ENCODE results near the gene ASB15.

ASB15 gene

DNA sequence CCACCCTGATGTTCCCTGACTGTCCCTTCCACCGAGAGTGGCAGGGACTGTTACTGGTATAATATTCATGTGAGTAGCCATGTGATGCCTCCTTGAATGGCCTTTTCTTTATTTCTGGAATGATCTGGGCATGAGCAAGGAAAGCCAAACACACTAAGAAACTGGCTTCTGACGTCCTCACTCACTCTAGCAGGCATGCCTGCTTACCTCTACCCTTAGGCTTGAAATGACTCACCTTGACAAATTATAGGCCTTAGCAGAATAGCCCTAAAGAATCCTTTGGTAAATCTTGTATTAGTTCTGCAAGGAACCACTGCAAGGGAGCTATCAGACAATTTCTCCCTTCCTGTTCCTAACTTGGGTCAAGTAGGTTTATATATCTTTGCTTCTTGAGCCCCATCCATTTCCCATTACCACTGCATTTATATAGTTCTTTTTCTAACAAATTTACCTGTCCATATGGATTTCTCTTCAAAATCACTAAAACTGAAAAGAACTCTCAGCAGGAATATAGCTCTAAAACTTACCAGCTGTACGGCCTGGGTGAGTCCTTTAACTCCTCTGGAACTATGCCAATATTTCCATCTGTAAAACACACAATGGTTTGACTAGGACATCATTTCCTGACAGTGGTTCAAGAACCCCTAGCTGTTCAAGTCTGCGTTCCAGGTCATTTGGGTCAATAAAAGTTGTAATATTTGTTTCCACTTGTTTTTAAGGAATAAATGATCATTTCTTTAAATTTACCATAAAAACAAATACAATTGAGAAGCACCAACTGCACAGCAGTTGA lies 31.0 kb upstream of the ASB15 start:
- H3K4me1 ChIP-seq (ENCODE audit: control insufficient read depth in 1 of 2, insufficient read depth in 2 of 2, low read length in 2 of 2) = no peaks in the 10 kb centered on the region
- H3K9ac ChIP-seq (ENCODE audit: low read depth in 1 of 2, low read length in 2 of 2) = no peak overlapping the region
- H3K4me3 ChIP-seq (ENCODE audit: low read depth in 1 of 2, low read length in 2 of 2) = no peak overlapping the region
- no peak overlapping the region for H3K27ac ChIP-seq (ENCODE audit: low read depth, low read length)
- no peaks in the 10 kb centered on the region for H3K36me3 ChIP-seq (ENCODE audit: control insufficient read depth in 1 of 2, insufficient read depth in 2 of 2, low read length in 2 of 2)
- H3K9me3 ChIP-seq (ENCODE audit: control insufficient read depth in 1 of 2, low read length in 2 of 2) = no peaks in the 10 kb centered on the region
- no peaks in the 10 kb centered on the region for H3K27me3 ChIP-seq (ENCODE audit: control insufficient read depth in 1 of 2, insufficient read depth in 2 of 2, low read length in 2 of 2)

DNA sequence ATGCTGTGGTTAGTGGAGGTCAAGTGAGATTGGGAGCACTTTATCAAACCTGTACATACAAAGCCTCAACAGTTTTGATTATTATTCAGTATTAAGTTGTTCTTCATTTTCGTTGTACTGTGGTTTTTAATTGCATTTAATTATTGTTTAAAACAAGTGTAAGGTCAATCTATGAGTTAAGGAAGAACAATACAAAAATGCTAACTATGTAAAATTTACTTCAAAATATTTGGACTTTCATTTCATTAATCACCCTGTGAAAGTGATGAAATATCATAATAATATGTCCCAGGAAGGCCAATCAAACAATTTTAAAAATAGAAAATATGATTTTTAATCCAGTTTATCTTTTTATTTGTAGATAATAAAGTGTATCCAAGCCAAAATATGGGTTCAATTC lies 30.4 kb upstream of the ASB15 start:
- Histone ChIP-seq H3K9ac (ENCODE audit: low read depth in 1 of 2, low read length in 2 of 2) (no peak overlapping the region), H3K27me3 (ENCODE audit: control insufficient read depth in 1 of 2, insufficient read depth in 2 of 2, low read length in 2 of 2) (no peaks in the 10 kb centered on the region), H3K4me1 (ENCODE audit: control insufficient read depth in 1 of 2, insufficient read depth in 2 of 2, low read length in 2 of 2) (no peaks in the 10 kb centered on the region)

DNA sequence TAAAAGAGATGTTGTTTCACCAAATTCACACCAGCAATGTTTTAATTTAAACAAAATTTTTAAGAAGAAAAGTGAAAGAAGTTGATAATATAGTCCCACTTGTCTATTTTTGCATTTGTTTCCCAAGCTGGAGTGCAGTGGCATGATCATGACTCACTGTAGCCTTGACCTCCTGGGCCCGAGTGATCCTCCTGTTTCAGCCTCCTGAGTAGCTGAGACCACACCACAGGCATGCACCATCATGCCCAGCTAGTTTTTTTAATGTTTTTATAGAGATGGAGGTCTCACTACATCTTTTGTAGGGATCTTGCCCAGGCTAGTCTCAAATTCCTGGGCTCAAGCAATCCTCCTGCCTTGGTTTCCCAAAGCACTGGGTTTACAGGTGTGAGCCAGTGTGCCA lies 29.9 kb upstream of the ASB15 start:
- H3K4me1 ChIP-seq (ENCODE audit: control insufficient read depth in 1 of 2, insufficient read depth in 2 of 2, low read length in 2 of 2) = no peaks in the 10 kb centered on the region
- no peak overlapping the region for H3K27ac ChIP-seq (ENCODE audit: low read depth, low read length)
- no peaks in the 10 kb centered on the region for H3K36me3 ChIP-seq (ENCODE audit: control insufficient read depth in 1 of 2, insufficient read depth in 2 of 2, low read length in 2 of 2)
- H3K9ac ChIP-seq (ENCODE audit: low read depth in 1 of 2, low read length in 2 of 2) = no peak overlapping the region
- H3K27me3 ChIP-seq (ENCODE audit: control insufficient read depth in 1 of 2, insufficient read depth in 2 of 2, low read length in 2 of 2) = no peaks in the 10 kb centered on the region
- H3K9me3 ChIP-seq (ENCODE audit: control insufficient read depth in 1 of 2, low read length in 2 of 2) = no peaks in the 10 kb centered on the region
- H3K4me3 ChIP-seq (ENCODE audit: low read depth in 1 of 2, low read length in 2 of 2) = no peak overlapping the region

More for the DNA sequence above, 30.4 kb upstream of the ASB15 start:
- no peak overlapping the region for H3K4me3 ChIP-seq (ENCODE audit: low read depth in 1 of 2, low read length in 2 of 2)
- H3K27ac ChIP-seq (ENCODE audit: low read depth, low read length) = no peak overlapping the region
- no peaks in the 10 kb centered on the region for H3K9me3 ChIP-seq (ENCODE audit: control insufficient read depth in 1 of 2, low read length in 2 of 2)
- no peaks in the 10 kb centered on the region for H3K36me3 ChIP-seq (ENCODE audit: control insufficient read depth in 1 of 2, insufficient read depth in 2 of 2, low read length in 2 of 2)

DNA sequence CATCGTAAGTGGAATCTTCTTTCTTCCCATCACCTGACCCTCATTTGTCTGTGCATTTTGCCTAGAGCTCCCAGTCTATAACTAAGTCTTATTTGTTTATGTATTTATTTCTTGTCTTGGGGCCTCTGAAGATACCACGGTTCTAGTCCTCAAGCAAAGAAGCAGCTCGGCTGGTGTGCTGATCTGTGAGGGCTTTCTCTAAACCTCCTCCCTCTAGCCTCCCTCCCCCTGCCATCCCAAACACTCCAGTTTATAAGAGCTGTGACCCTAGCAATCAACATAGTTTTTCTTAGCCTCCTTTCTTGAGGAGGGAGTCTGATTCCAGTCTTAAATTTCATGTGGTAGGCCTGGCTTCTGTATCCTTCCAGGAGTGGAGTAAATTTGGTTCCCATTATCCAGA lies 28.3 kb upstream of the ASB15 start:
- Histone ChIP-seq H3K9ac (ENCODE audit: low read depth in 1 of 2, low read length in 2 of 2) (no peak overlapping the region), H3K9me3 (ENCODE audit: control insufficient read depth in 1 of 2, low read length in 2 of 2) (no peaks in the 10 kb centered on the region), H3K4me1 (ENCODE audit: control insufficient read depth in 1 of 2, insufficient read depth in 2 of 2, low read length in 2 of 2) (no peaks in the 10 kb centered on the region), H3K27me3 (ENCODE audit: control insufficient read depth in 1 of 2, insufficient read depth in 2 of 2, low read length in 2 of 2) (no peaks in the 10 kb centered on the region), H3K36me3 (ENCODE audit: control insufficient read depth in 1 of 2, insufficient read depth in 2 of 2, low read length in 2 of 2) (no peaks in the 10 kb centered on the region), H3K27ac (ENCODE audit: low read depth, low read length) (no peak overlapping the region), H3K4me3 (ENCODE audit: low read depth in 1 of 2, low read length in 2 of 2) (no peak overlapping the region)

DNA sequence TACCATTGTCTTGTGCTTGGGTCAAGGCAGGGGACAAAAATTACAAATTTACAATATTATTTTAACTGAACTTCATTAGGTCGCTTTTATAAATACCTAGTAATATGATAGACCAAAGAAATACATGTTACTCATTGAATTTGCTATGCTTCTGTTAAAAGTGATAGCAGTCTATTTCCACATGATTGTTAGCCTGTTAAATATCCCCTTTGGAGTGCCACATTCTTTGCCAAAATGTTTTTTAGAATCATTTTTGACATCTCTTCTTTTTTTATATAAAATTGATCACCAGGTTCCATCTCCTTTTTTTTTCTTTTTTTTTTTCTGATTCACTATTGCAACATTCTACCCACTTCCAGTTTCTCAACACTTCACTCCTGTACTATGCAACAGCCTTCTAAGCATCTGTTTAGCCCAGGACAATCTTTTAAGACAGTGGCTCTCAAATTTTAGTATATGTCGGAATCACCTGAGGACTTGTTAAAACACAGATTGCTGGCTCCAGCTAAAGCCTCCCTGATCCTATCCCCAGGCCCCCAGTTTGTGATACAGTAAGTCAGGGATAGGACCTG lies 27.6 kb upstream of the ASB15 start:
- Histone ChIP-seq H3K36me3 (ENCODE audit: control insufficient read depth in 1 of 2, insufficient read depth in 2 of 2, low read length in 2 of 2) (no peaks in the 10 kb centered on the region), H3K27ac (ENCODE audit: low read depth, low read length) (no peak overlapping the region), H3K4me3 (ENCODE audit: low read depth in 1 of 2, low read length in 2 of 2) (no peak overlapping the region)

DNA sequence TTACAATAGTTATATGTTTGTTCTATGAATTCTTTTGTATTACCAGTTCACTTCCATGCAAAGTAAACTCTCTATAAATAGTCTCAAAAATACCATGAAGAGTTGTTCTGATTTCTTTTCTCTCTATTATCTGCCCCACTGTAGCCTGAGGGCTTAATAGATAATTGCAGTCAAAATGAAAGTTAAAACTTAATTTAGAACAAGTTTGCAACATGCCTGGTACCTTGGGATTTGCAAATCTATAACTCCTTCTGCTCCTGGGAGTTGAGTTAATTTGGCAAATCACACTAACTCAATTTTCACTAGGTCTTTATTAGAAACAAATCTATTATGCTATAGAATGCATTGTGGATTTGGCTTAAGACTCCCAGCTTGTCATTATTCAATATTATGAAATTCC lies 22.2 kb upstream of the ASB15 start:
- H3K36me3 ChIP-seq (ENCODE audit: control insufficient read depth in 1 of 2, insufficient read depth in 2 of 2, low read length in 2 of 2) = no peaks in the 10 kb centered on the region
- no peak overlapping the region for H3K9ac ChIP-seq (ENCODE audit: low read depth in 1 of 2, low read length in 2 of 2)
- no peaks in the 10 kb centered on the region for H3K4me1 ChIP-seq (ENCODE audit: control insufficient read depth in 1 of 2, insufficient read depth in 2 of 2, low read length in 2 of 2)
- H3K9me3 ChIP-seq (ENCODE audit: control insufficient read depth in 1 of 2, low read length in 2 of 2) = no peaks in the 10 kb centered on the region
- peaks cover 0 to 8% of the 10 kb centered on the region in 2 donors for H3K27me3 ChIP-seq (ENCODE audit: control insufficient read depth in 1 of 2, insufficient read depth in 2 of 2, low read length in 2 of 2)
- no peak overlapping the region for H3K4me3 ChIP-seq (ENCODE audit: low read depth in 1 of 2, low read length in 2 of 2)
- H3K27ac ChIP-seq (ENCODE audit: low read depth, low read length) = no peak overlapping the region

More for the DNA sequence above, 27.6 kb upstream of the ASB15 start:
- H3K4me1 ChIP-seq (ENCODE audit: control insufficient read depth in 1 of 2, insufficient read depth in 2 of 2, low read length in 2 of 2) = no peaks in the 10 kb centered on the region
- H3K9ac ChIP-seq (ENCODE audit: low read depth in 1 of 2, low read length in 2 of 2) = no peak overlapping the region
- H3K27me3 ChIP-seq (ENCODE audit: control insufficient read depth in 1 of 2, insufficient read depth in 2 of 2, low read length in 2 of 2) = no peaks in the 10 kb centered on the region
- no peaks in the 10 kb centered on the region for H3K9me3 ChIP-seq (ENCODE audit: control insufficient read depth in 1 of 2, low read length in 2 of 2)

DNA sequence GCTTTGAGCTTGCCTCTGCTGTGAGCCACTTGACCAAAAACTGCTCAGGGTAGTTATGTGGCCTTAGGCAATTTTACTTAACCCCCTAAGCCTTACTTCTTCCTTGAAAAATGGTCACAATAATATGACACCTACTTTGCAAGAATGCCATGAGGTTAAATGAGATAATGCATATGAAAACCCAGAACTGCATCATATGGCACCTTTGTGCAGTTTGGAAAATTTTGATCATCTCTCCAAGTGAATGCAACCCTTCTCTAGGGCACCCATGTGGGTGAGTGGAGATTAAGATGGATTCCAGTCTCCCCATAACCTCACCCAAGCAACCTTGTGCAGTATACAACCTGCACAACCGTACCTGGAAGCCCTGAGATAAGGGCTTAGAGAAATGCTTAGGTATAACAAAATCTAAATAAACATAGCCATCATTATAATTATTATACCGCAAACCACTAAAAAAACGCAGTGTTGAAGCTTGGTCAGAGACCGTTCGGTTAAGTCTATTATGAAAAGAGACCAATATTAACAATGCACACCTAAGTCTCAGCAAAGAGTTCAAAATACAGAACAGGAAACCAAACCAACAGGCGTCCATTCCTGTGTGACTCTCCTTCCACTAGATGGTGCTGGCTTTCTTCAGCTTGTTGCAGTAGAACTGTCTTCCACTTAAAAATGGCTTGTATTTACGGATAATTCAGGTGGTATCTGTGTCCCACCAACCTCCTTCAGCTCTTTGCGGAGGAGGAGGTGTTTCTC lies 21.0 kb upstream of the ASB15 start:
- Histone ChIP-seq H3K27ac (ENCODE audit: low read depth, low read length) (no peak overlapping the region), H3K27me3 (ENCODE audit: control insufficient read depth in 1 of 2, insufficient read depth in 2 of 2, low read length in 2 of 2) (peaks cover 0 to 8% of the 10 kb centered on the region in 2 donors), H3K4me1 (ENCODE audit: control insufficient read depth in 1 of 2, insufficient read depth in 2 of 2, low read length in 2 of 2) (no peaks in the 10 kb centered on the region), H3K9ac (ENCODE audit: low read depth in 1 of 2, low read length in 2 of 2) (no peak overlapping the region), H3K4me3 (ENCODE audit: low read depth in 1 of 2, low read length in 2 of 2) (no peak overlapping the region), H3K36me3 (ENCODE audit: control insufficient read depth in 1 of 2, insufficient read depth in 2 of 2, low read length in 2 of 2) (no peaks in the 10 kb centered on the region), H3K9me3 (ENCODE audit: control insufficient read depth in 1 of 2, low read length in 2 of 2) (no peaks in the 10 kb centered on the region)

DNA sequence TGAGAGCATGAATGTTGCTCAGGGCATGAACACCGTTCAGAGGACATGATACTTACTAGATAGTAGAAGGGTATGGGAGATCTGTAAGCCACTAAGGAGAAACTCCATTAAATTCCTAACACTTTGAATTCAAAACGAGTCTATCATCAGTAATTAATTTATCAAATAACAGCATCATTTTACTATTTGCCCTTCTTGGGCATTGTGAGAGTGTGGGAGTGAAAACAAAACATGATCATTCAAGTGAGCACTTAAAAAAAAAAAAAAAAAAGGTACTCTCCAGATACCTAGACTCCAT lies 20.5 kb upstream of the ASB15 start:
- H3K27me3 ChIP-seq (ENCODE audit: control insufficient read depth in 1 of 2, insufficient read depth in 2 of 2, low read length in 2 of 2) = peaks cover 0 to 8% of the 10 kb centered on the region in 2 donors
- H3K4me1 ChIP-seq (ENCODE audit: control insufficient read depth in 1 of 2, insufficient read depth in 2 of 2, low read length in 2 of 2) = no peaks in the 10 kb centered on the region
- no peak overlapping the region for H3K4me3 ChIP-seq (ENCODE audit: low read depth in 1 of 2, low read length in 2 of 2)
- no peaks in the 10 kb centered on the region for H3K9me3 ChIP-seq (ENCODE audit: control insufficient read depth in 1 of 2, low read length in 2 of 2)
- H3K27ac ChIP-seq (ENCODE audit: low read depth, low read length) = no peak overlapping the region
- no peak overlapping the region for H3K9ac ChIP-seq (ENCODE audit: low read depth in 1 of 2, low read length in 2 of 2)
- no peaks in the 10 kb centered on the region for H3K36me3 ChIP-seq (ENCODE audit: control insufficient read depth in 1 of 2, insufficient read depth in 2 of 2, low read length in 2 of 2)

DNA sequence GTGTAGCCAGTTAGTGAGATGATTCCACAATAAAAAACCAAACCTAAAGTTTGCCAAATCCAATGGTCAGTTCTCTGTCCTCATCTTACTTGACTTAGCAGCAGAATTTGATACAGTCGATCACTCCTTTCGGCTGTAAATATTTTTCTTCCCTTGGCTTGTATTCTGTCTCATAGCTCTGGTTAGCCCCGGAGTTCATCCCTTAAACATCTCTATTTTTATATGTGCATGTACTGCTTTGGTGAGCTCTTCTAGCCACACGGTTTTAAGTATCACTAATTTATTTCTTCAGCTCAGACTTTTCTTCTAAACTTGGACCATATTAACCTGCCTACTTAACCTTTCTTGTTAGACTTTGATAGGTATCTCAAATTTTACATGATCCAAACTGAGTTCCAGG lies 17.8 kb upstream of the ASB15 start:
- Histone ChIP-seq H3K27me3 (ENCODE audit: control insufficient read depth in 1 of 2, insufficient read depth in 2 of 2, low read length in 2 of 2) (peaks cover 0 to 8% of the 10 kb centered on the region in 2 donors), H3K9ac (ENCODE audit: low read depth in 1 of 2, low read length in 2 of 2) (no peak overlapping the region), H3K4me3 (ENCODE audit: low read depth in 1 of 2, low read length in 2 of 2) (no peak overlapping the region), H3K9me3 (ENCODE audit: control insufficient read depth in 1 of 2, low read length in 2 of 2) (no peaks in the 10 kb centered on the region), H3K27ac (ENCODE audit: low read depth, low read length) (no peak overlapping the region), H3K36me3 (ENCODE audit: control insufficient read depth in 1 of 2, insufficient read depth in 2 of 2, low read length in 2 of 2) (no peaks in the 10 kb centered on the region), H3K4me1 (ENCODE audit: control insufficient read depth in 1 of 2, insufficient read depth in 2 of 2, low read length in 2 of 2) (no peaks in the 10 kb centered on the region)

DNA sequence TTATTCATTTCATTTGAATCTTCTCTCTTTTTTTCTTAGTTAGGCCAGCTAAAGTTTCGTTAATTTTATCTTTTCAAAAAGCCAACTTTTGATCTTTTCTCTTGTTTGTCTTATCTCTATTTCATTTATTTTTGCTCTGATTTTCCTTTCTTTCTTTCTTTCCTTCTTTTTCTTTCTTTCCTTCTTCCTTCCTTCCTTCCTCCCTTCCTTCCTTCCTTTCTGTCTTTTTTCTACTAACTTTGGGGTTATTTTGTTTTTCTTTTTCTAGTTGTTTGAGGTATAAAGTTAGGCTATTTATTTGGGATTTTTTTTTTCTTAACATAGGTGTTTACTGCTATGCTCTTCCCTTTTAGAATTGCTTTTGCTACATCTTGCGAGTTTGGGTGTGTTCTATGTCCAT lies 13.2 kb upstream of the ASB15 start:
- Histone ChIP-seq H3K27me3 (ENCODE audit: control insufficient read depth in 1 of 2, insufficient read depth in 2 of 2, low read length in 2 of 2) (no peaks in the 10 kb centered on the region), H3K36me3 (ENCODE audit: control insufficient read depth in 1 of 2, insufficient read depth in 2 of 2, low read length in 2 of 2) (no peaks in the 10 kb centered on the region), H3K9ac (ENCODE audit: low read depth in 1 of 2, low read length in 2 of 2) (no peak overlapping the region), H3K27ac (ENCODE audit: low read depth, low read length) (no peak overlapping the region), H3K9me3 (ENCODE audit: control insufficient read depth in 1 of 2, low read length in 2 of 2) (no peaks in the 10 kb centered on the region), H3K4me1 (ENCODE audit: control insufficient read depth in 1 of 2, insufficient read depth in 2 of 2, low read length in 2 of 2) (no peaks in the 10 kb centered on the region), H3K4me3 (ENCODE audit: low read depth in 1 of 2, low read length in 2 of 2) (no peak overlapping the region)

Data from duodenal mucosa (tissue), 2 donors.